HG02981 (cell line): ENCODE measurements around the gene FOXP4.

ENCODE experiments used
- ATAC-seq: cut with Tn5 transposase; IDR thresholded peaks from one replicate; pipeline ENCODE4 v1.9.1; 2021; ENCODE audit warnings: mild to moderate bottlenecking, moderate library complexity; ENCODE audit not compliant: unreplicated experiment

Gene FOXP4

GRCh38 chr6:41546475-41546865 lies 289 bp downstream of the FOXP4 start:
- ATAC-seq, result peak; percentile 17

- ATAC-seq, result peak; percentile 11
These were observed 951 bp downstream of the FOXP4 start for GRCh38 chr6:41546866-41547798.

- ATAC-seq, result no peak
These were observed 1.6 kb downstream of the FOXP4 start for GRCh38 chr6:41547799-41548097.

- ATAC-seq, result no peak
These were observed 2.1 kb downstream of the FOXP4 start for GRCh38 chr6:41548098-41548840.

GRCh38 chr6:41548841-41549642 lies 2.9 kb downstream of the FOXP4 start:
- no peak for ATAC-seq

- ATAC-seq, result no peak
These were observed 3.5 kb downstream of the FOXP4 start for GRCh38 chr6:41549673-41550072.

GRCh38 chr6:41551086-41551700 lies 5.0 kb downstream of the FOXP4 start:
- no peak for ATAC-seq

GRCh38 chr6:41551857-41552256 lies 5.7 kb downstream of the FOXP4 start:
- ATAC-seq, result no peak

GRCh38 chr6:41552723-41553122 lies 6.5 kb downstream of the FOXP4 start:
- ATAC-seq, result no peak

GRCh38 chr6:41553405-41553999 lies 7.3 kb downstream of the FOXP4 start:
- ATAC-seq, result no peak

GRCh38 chr6:41555326-41556300 lies 9.4 kb downstream of the FOXP4 start:
- ATAC-seq, result no peak

- ATAC-seq, result no peak
These were observed 11.2 kb downstream of the FOXP4 start for GRCh38 chr6:41557335-41557734.

- ATAC-seq, result no peak
These were observed 12.0 kb downstream of the FOXP4 start for GRCh38 chr6:41558033-41558807.

GRCh38 chr6:41559655-41560427 lies 13.7 kb downstream of the FOXP4 start:
- ATAC-seq, result no peak

GRCh38 chr6:41560431-41561192 lies 14.4 kb downstream of the FOXP4 start:
- ATAC-seq, result peak; percentile 67

GRCh38 chr6:41561416-41561815 lies 15.2 kb downstream of the FOXP4 start:
- ATAC-seq, result no peak
